Osteoblast (primary cell): ENCODE measurements around the gene FGD4. TPM values are rescaled to one million over a fixed set of nuclear protein-coding genes. Genes with fewer than 3 reads are reported as not detected.

Experiments
- DNase-seq: peaks from one replicate; pipeline ENCODE4 v3.0.0; 2011; ENCODE audit warnings: low spot score, mixed read lengths; ENCODE audit not compliant: insufficient read length; ENCODE audit errors: missing footprints
- H2AFZ ChIP-seq: 2 replicates; pipeline ENCODE4 v1.6.0; 2011; ENCODE audit warnings: mild to moderate bottlenecking, low read length
- H3K27ac ChIP-seq: 2 replicates; pipeline ENCODE4 v1.5.1; 2011; ENCODE audit warnings: mild to moderate bottlenecking, low read depth, low read length, moderate library complexity
- H3K27me3 ChIP-seq: 2 replicates; pipeline ENCODE4 v1.6.0; 2012; ENCODE audit warnings: mild to moderate bottlenecking, control low read depth, inconsistent platforms, low read length, moderate library complexity; ENCODE audit not compliant: insufficient read depth
- H3K36me3 ChIP-seq: 2 replicates; pipeline ENCODE4 v1.5.1; 2011; ENCODE audit warnings: mild to moderate bottlenecking, low read length, control low read depth, moderate library complexity; ENCODE audit not compliant: insufficient read depth
- H3K4me1 ChIP-seq: 2 replicates; pipeline ENCODE4 v1.5.1; 2011; ENCODE audit warnings: mild to moderate bottlenecking, low read length, control low read depth, moderate library complexity; ENCODE audit not compliant: insufficient read depth
- H3K4me2 ChIP-seq: 2 replicates; pipeline ENCODE4 v1.6.0; 2011; ENCODE audit warnings: mild to moderate bottlenecking, low read length; ENCODE audit not compliant: insufficient read depth
- H3K4me3 ChIP-seq: fragments of 200-600 bp; sonication (generic); 3 replicates; pipeline ENCODE4 v1.5.1; 2012; ENCODE audit warnings: mild to moderate bottlenecking, low read length, inconsistent platforms; ENCODE audit not compliant: insufficient read depth
- H3K79me2 ChIP-seq: 2 replicates; pipeline ENCODE4 v1.6.0; 2012; ENCODE audit warnings: mild to moderate bottlenecking, low read length, control low read depth, inconsistent platforms; ENCODE audit not compliant: insufficient read depth
- H3K9me3 ChIP-seq: 2 replicates; pipeline ENCODE4 v1.5.1; 2011; ENCODE audit warnings: low read depth, low read length, control low read depth
- H4K20me1 ChIP-seq: 2 replicates; pipeline ENCODE4 v1.6.0; 2012; ENCODE audit warnings: mild to moderate bottlenecking, low read length, control low read depth; ENCODE audit not compliant: insufficient read depth
- total RNA-seq: library from RNA; depleted of rRNA; stranded (reverse); fragments of >200 nt; gene quantifications from 2 replicates; pipeline ENCODE4 v1.2.3, GENCODE V29; 2012
- TF ChIP-seq, protein P1 (sequence below): IDR thresholded peaks from 2 replicates; pipeline ENCODE4 v1.5.1; 2011; ENCODE audit warnings: mild to moderate bottlenecking, low read depth, low read length, moderate library complexity; ENCODE audit errors: extremely low read depth

Gene FGD4
- total RNA-seq, 1 donor = 11.9 TPM

DNA sequence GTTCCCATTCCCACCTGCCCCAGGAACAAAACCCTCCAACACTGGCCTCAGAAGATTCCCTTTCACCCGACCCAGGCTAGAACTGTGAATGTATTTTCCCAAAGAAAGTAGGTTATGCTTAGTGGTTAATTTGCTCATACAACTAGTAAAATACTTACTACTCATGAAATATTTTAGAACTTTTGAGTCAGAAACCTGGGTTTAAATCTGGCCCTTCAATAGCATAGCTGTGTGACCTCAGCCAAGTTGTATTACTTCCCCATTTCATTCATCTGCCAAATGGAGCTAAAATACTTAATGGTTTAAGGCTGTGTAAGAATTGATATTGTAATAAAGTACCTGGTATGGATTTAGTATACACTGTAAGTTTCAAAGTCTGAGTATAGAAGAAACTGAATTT is 210.6 kb downstream of the FGD4 start:
- Histone ChIP-seq H4K20me1 (no peaks in the 10 kb centered on the region), H3K4me3 (no peak overlapping the region), H2AFZ (no peak overlapping the region), H3K27ac (no peak overlapping the region), H3K4me1 (no peaks in the 10 kb centered on the region), H3K36me3 (no peaks in the 10 kb centered on the region), H3K27me3 (no peaks in the 10 kb centered on the region), H3K4me2 (no peak overlapping the region), H3K9me3 (no peaks in the 10 kb centered on the region), H3K79me2 (no peaks in the 10 kb centered on the region)
- TF ChIP-seq, protein P1, sequence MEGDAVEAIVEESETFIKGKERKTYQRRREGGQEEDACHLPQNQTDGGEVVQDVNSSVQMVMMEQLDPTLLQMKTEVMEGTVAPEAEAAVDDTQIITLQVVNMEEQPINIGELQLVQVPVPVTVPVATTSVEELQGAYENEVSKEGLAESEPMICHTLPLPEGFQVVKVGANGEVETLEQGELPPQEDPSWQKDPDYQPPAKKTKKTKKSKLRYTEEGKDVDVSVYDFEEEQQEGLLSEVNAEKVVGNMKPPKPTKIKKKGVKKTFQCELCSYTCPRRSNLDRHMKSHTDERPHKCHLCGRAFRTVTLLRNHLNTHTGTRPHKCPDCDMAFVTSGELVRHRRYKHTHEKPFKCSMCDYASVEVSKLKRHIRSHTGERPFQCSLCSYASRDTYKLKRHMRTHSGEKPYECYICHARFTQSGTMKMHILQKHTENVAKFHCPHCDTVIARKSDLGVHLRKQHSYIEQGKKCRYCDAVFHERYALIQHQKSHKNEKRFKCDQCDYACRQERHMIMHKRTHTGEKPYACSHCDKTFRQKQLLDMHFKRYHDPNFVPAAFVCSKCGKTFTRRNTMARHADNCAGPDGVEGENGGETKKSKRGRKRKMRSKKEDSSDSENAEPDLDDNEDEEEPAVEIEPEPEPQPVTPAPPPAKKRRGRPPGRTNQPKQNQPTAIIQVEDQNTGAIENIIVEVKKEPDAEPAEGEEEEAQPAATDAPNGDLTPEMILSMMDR = no peak
- DNase-seq = no peak

DNA sequence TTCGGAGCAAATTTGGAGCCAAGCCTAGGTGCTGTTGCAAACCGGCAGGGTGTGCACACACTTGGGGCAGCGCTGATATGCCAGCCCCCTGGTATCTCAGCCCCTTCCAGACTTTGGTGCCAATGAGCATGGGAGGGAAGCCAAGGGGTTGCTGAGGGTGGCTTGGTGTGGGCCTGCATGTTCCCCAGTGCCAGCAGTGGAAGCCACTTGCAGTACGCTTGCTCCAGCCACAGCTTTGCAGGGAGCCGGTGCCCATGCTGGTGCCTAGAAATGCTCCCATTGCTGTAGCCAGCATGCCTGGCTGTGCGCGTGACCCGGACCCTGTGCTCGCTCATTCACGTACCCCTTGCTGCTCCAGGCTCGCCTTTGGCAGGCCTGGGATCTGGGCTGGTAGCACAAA is 212.6 kb downstream of the FGD4 start:
- H3K27ac ChIP-seq = no peak overlapping the region
- no peaks in the 10 kb centered on the region for H3K9me3 ChIP-seq
- H4K20me1 ChIP-seq = no peaks in the 10 kb centered on the region
- H3K79me2 ChIP-seq = no peaks in the 10 kb centered on the region
- no peak for DNase-seq
- no peaks in the 10 kb centered on the region for H3K4me1 ChIP-seq
- no peaks in the 10 kb centered on the region for H3K27me3 ChIP-seq
- H3K4me2 ChIP-seq = no peak overlapping the region
- TF ChIP-seq, protein P1 = no peak
- H3K4me3 ChIP-seq = no peak overlapping the region
- no peak overlapping the region for H2AFZ ChIP-seq
- H3K36me3 ChIP-seq = no peaks in the 10 kb centered on the region

DNA sequence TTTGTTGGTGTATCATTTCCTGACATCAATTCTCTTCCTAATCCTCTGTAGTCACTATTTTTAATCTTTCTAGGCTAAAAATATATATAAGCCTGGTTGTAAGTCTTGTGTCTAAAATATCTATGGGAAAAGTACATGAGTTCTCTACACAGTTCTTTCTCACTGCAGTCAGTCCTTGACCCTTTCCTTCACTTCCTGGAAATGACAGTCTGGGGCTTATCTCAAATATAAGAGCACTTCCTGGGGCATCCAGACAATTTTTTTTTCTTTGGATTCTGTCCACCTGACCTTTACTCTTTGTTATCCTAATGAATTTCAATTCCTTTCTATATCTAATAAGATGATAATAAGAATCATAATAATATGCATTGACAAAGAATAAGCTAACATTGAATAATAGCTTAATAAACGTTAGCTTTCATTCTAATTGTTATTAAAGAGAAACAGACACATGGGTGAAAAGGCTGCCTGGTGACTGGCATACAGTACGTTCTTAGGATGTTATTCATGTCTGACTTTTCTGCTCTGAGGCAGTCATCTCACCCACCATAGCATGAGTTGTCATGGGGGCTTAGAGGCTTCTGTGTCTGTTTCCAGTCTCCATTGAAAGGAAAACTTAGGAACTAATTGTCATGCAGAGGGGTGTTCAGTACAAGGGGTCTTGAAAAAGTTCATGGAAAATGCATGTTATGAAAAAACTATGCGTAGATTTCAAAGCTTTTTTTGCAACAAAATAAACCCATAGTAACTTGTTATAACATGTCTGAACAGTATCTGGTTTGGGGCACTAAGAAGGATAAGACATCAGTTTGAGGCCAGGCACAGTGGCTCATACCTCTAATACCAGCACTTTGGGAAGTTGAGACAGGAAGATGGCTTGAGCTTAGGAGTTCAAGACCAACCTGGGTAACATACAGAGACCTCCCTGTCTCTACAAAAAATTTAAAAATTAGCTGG is 213.6 kb downstream of the FGD4 start:
- H4K20me1 ChIP-seq = no peaks in the 10 kb centered on the region
- TF ChIP-seq, protein P1 = no peak
- no peak overlapping the region for H2AFZ ChIP-seq
- no peaks in the 10 kb centered on the region for H3K27me3 ChIP-seq
- H3K4me3 ChIP-seq = no peak overlapping the region
- H3K79me2 ChIP-seq = no peaks in the 10 kb centered on the region
- H3K4me2 ChIP-seq = no peak overlapping the region
- H3K36me3 ChIP-seq = no peaks in the 10 kb centered on the region
- H3K4me1 ChIP-seq = no peaks in the 10 kb centered on the region
- no peaks in the 10 kb centered on the region for H3K9me3 ChIP-seq
- no peak overlapping the region for H3K27ac ChIP-seq
- DNase-seq = no peak

DNA sequence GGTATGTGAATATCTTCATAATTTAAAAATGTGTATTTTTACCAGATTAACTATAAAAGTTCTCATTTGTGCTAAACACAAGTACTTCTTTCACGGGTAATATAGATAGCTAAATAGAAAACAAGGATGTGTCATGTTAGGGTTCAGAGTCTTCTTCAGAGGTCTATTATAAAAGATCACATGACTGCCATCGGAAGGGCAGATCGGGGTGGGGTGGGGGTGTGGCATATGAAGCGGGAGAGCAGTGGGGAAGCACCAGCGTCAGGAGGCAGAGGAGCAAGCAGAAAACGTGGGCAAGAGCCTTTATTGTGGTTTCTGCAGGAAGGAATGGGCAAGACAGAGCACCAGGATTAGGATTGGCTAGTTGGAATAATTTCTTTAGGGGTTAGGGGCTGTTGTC is 216.1 kb downstream of the FGD4 start:
- Histone ChIP-seq H3K4me3 (no peak overlapping the region), H3K27me3 (no peaks in the 10 kb centered on the region), H2AFZ (no peak overlapping the region), H3K79me2 (no peaks in the 10 kb centered on the region), H3K4me1 (no peaks in the 10 kb centered on the region), H3K9me3 (no peaks in the 10 kb centered on the region), H3K36me3 (no peaks in the 10 kb centered on the region), H3K27ac (no peak overlapping the region), H4K20me1 (no peaks in the 10 kb centered on the region), H3K4me2 (no peak overlapping the region)
- TF ChIP-seq, protein P1 = no peak
- no peak for DNase-seq
